Measurements from ENCODE around the gene GSE1.

Gene GSE1

DNA sequence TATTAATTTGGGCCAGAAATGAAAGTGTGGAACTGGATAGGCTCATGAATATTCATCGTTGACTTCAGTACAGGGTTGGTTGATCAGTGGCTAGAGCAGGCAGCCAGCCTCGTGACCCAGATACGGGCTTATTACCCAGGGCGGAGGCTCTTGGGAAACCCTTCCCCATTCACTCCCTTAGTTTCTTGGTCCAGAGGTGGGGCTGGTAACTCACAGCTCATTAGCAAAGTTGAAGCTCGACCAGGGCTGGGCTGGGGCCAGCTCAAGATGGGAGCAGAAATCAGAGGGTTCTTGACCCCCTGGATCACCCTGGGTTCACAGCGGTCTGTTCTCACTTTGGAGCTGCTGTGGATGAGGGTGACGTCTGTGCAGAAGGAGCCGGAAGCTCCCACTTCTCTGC, 44.6 kb upstream of the GSE1 start:
- no peaks in the 10 kb centered on the region for H3K27me3 ChIP-seq (ENCODE audit: insufficient read depth, poor library complexity, severe bottlenecking)
- no peak for TF ChIP-seq GABPA (IDR thresholded peaks at IDR 0.05; ENCODE audit: low read depth)
- TF ChIP-seq, protein P1, sequence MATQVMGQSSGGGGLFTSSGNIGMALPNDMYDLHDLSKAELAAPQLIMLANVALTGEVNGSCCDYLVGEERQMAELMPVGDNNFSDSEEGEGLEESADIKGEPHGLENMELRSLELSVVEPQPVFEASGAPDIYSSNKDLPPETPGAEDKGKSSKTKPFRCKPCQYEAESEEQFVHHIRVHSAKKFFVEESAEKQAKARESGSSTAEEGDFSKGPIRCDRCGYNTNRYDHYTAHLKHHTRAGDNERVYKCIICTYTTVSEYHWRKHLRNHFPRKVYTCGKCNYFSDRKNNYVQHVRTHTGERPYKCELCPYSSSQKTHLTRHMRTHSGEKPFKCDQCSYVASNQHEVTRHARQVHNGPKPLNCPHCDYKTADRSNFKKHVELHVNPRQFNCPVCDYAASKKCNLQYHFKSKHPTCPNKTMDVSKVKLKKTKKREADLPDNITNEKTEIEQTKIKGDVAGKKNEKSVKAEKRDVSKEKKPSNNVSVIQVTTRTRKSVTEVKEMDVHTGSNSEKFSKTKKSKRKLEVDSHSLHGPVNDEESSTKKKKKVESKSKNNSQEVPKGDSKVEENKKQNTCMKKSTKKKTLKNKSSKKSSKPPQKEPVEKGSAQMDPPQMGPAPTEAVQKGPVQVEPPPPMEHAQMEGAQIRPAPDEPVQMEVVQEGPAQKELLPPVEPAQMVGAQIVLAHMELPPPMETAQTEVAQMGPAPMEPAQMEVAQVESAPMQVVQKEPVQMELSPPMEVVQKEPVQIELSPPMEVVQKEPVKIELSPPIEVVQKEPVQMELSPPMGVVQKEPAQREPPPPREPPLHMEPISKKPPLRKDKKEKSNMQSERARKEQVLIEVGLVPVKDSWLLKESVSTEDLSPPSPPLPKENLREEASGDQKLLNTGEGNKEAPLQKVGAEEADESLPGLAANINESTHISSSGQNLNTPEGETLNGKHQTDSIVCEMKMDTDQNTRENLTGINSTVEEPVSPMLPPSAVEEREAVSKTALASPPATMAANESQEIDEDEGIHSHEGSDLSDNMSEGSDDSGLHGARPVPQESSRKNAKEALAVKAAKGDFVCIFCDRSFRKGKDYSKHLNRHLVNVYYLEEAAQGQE (IDR thresholded peaks at IDR 0.05; ENCODE audit: insufficient replicate concordance, low read depth) = no peak
- H3K4me3 ChIP-seq (replicated peaks; ENCODE audit: insufficient read depth, low read length) = no peak overlapping the region
- DNase-seq (ENCODE audit: low read depth in 1 of 2, low spot score in 1 of 2) = peak in 1 of 2 experiments; percentile 65
- H3K27ac ChIP-seq (replicated peaks) = peak overlapping the region; percentile 99

DNA sequence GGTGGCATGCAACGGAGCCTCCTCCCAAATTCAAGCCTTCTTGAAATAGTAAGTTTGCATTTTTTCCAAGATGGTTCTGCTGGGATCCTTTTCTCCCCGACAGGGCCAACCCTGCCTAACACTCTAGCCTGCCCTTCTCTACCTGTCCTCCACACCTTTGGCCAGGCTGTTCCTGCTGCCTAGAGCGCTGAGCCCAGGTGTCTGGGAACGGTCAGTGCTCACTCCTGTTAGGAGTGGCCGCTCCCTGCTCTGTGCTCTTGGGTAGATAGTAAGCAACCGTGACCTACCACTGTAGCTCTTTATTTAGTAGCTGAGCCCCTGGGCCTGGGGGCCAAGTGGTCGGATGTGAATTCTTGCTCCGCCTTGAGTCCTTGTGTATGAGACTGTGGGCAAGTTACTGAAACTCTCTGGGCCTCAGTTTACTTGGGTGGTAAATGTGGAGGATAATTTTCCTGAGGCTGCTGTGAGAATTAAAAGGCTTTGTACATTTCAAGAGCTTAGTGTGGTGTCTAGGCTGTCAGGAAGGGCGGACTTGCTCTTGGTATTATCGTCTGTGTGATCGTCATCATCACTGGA, 44.0 kb upstream of the GSE1 start:
- no peaks in the 10 kb centered on the region for H3K27me3 ChIP-seq (ENCODE audit: insufficient read depth, poor library complexity, severe bottlenecking)
- H3K4me3 ChIP-seq (replicated peaks; ENCODE audit: insufficient read depth, low read length) = no peak overlapping the region
- peak overlapping the region; percentile 99 for H3K27ac ChIP-seq (replicated peaks)
- DNase-seq (ENCODE audit: low read depth in 1 of 2, low spot score in 1 of 2) = no peak
- TF ChIP-seq SPI1 (IDR thresholded peaks at IDR 0.05; ENCODE audit: borderline replicate concordance, low read depth) = no peak
- TF ChIP-seq POLR2AphosphoS5 (IDR thresholded peaks at IDR 0.05; ENCODE audit: low read depth) = no peak
- TF ChIP-seq, protein P1 (IDR thresholded peaks at IDR 0.05; ENCODE audit: insufficient replicate concordance, low read depth) = no peak
- TF ChIP-seq, protein P2, sequence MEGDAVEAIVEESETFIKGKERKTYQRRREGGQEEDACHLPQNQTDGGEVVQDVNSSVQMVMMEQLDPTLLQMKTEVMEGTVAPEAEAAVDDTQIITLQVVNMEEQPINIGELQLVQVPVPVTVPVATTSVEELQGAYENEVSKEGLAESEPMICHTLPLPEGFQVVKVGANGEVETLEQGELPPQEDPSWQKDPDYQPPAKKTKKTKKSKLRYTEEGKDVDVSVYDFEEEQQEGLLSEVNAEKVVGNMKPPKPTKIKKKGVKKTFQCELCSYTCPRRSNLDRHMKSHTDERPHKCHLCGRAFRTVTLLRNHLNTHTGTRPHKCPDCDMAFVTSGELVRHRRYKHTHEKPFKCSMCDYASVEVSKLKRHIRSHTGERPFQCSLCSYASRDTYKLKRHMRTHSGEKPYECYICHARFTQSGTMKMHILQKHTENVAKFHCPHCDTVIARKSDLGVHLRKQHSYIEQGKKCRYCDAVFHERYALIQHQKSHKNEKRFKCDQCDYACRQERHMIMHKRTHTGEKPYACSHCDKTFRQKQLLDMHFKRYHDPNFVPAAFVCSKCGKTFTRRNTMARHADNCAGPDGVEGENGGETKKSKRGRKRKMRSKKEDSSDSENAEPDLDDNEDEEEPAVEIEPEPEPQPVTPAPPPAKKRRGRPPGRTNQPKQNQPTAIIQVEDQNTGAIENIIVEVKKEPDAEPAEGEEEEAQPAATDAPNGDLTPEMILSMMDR (IDR thresholded peaks at IDR 0.05; ENCODE audit: insufficient read depth, low read length) = no peak

GRCh38 chr16:85569615-85570212, 43.4 kb upstream of the GSE1 start:
- no peaks in the 10 kb centered on the region for H3K27me3 ChIP-seq (ENCODE audit: insufficient read depth, poor library complexity, severe bottlenecking)
- peak overlapping the region; percentile 27 for H3K4me3 ChIP-seq (replicated peaks; ENCODE audit: insufficient read depth, low read length)
- TF ChIP-seq POLR2AphosphoS5 (IDR thresholded peaks at IDR 0.05; ENCODE audit: low read depth) (peak; percentile 59), SPI1 (IDR thresholded peaks at IDR 0.05; ENCODE audit: borderline replicate concordance, low read depth) (0 out of 2 replicates have a peak, but pooled peaks have one; percentile 33), GABPA (IDR thresholded peaks at IDR 0.05; ENCODE audit: low read depth) (no peak)
- TF ChIP-seq, protein P1 (IDR thresholded peaks at IDR 0.05; ENCODE audit: insufficient replicate concordance, low read depth) = no peak
- TF ChIP-seq, protein P2 (IDR thresholded peaks at IDR 0.05; ENCODE audit: insufficient read depth, low read length) = no peak
- DNase-seq (ENCODE audit: low read depth in 1 of 2, low spot score in 1 of 2) = peak in 1 of 2 experiments; percentile 87
- peak overlapping the region; percentile 99 for H3K27ac ChIP-seq (replicated peaks)

All from HL-60 (cell line).